ENCODE data around the gene MEIS1.

Gene MEIS1

DNA sequence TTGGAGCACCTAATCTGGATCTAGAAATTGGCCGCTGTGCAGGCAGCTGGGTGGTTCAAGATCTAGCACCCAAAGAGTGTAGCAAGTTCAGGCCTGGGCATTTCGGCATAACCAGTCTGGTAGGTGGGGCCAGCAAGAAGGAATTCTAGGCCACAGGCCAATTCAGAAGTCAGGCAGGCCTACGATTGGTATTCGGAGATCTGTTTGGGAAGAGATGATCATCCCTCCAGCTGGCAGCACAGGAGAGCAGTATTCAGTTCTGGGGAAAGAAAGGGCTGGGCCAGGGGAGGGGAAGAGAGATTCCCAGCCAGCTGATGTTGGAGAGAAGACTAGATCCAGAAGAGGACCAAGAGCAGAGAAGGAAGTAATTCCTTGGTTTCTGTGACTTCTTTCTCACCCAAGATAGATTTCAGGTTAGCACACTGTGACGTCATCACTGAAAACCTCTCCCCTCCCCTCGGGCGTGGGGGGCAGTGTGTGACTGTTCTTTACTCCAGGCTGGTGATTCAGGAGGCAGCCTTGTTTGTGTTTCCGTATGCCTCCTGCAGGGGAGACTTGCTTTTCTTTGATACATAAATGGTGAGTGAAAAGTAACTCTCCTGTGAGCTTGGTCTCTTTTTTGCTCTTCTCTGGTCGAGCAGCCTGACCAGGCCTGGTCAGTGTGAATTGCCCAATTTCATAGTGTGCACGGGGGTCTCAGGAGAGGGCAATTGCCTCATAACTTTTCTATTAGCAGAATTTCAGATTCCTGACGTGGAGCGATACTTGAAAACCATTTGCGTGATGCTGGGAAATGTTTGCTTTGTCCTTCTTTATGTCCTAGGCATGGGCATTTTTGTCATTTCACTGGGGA, 61.1 kb downstream of the MEIS1 start:
- peak in 1 of 10 donors; percentile 14 for DNase-seq
- intact Hi-C loops (cut with DNase I): loop anchor here (5.0 kb wide), 1 partner anchor 54 kb away; no protein-coding TSS in a partner anchor

DNA sequence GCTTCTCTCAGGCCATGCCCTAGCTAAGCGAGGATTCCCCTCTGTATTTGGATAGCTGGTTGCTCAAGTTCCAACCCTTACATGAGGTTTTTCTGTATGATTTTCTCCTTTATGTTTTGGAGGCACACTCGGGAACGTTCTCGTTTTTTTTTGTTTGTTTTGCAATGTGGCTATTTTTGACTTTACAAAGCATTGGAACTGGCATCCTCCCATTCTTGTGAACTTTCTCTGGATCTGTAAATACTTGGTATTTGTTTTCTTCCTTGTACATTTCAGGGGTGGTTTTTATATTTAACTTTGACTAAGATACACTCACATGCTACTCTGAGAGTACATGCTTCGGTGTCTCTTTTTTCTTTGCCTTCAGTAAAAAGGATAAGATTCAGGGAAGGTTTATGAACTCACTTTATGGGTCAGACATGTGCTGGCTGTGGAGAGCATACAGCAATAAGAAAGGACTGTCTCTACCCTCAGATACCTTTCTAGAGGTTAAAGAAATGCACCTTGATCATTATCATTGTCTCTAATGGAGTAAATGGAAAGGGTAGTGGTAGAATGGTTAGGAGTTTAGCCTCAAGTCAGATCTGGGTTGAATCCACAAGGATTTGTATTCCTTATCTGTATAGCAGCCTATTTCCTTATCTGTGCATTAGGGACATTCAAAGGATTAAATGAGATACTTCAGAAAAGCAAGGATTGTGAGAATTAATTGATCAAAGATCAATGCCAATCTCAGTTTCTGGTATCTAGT, 61.9 kb downstream of the MEIS1 start:
- intact Hi-C loops (cut with DNase I): loop anchor here (5.0 kb wide), 1 partner anchor 55 kb away; no protein-coding TSS in a partner anchor
- DNase-seq: no peak

DNA sequence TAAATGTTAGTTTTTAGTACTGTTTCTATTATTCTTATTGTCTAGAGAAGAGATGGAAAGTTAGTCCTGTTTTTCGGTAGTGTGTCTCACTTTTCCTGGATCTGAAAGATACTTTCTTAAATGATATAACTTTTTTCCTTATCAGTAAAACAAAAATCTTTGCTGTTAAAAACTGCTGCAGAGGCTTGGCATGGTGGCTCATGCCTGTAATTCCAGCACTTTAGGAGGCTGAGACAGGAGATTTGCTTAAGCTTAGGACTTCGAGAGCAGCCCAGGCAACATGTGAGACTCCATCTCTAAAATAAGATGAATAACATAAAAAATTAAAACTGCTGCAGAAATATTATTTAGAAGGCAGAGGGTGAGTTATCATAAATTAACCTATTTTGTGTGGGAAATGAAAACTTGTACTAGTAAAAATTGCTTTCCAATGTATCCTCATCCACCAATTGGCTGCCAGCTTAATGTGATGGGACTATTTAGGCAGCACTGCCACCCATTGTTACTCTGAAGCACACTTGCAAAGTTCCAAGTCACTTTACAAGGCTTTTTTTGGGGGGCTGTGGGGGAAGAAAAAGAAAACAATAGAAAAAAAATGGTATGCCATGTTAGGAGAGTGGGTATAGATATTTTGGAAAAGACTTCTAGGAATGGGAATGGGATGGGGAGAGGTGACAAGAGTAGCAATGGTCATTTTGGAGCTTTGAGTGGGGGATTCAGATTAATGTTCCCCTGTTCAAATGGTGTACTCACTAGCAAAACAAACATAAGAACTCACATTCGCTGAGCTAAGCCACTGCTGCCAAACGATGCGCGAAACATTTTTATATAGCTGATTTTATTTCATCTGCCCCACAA, 62.7 kb downstream of the MEIS1 start:
- peak in 1 of 10 donors; percentile 29 for DNase-seq

GRCh38 chr2:66498289-66498975, 63.5 kb downstream of the MEIS1 start:
- intact Hi-C loops (cut with DNase I): loop anchor here (5.0 kb wide), 1 partner anchor 56 kb away; no protein-coding TSS in a partner anchor
- peak in 1 of 10 donors; percentile 55 for DNase-seq

More for the DNA sequence above, 62.7 kb downstream of the MEIS1 start:
- intact Hi-C loops (cut with DNase I): loop anchor here (5.0 kb wide), 1 partner anchor 55 kb away; no protein-coding TSS in a partner anchor

GRCh38 chr2:66501267-66501666, 66.3 kb downstream of the MEIS1 start:
- no peak for DNase-seq
- intact Hi-C loops (cut with DNase I): no loop called here

DNA sequence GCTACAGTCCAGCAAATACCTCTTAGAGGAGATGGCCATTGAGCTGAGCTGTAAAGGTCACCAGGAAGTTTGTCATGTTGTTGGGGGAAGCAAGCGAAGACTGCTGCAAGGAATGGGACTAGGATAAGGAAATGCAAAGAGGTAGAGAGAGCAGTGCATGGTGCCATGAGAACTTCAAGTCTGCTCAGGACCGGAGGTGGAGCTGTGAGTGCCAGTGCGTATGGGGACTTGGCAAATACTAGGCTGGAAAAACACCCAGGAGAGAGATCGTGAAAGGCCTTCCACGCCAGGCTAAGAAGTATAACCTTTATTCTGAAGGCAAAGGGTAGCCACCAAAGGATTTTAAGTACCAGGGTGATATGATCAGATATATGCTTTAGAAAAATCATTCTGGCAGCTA, 71.3 kb downstream of the MEIS1 start:
- intact Hi-C loops (cut with DNase I): no loop called here
- DNase-seq: no peak

GRCh38 chr2:66507673-66508201, 72.8 kb downstream of the MEIS1 start:
- intact Hi-C loops (cut with DNase I): no loop called here
- DNase-seq: no peak

DNA sequence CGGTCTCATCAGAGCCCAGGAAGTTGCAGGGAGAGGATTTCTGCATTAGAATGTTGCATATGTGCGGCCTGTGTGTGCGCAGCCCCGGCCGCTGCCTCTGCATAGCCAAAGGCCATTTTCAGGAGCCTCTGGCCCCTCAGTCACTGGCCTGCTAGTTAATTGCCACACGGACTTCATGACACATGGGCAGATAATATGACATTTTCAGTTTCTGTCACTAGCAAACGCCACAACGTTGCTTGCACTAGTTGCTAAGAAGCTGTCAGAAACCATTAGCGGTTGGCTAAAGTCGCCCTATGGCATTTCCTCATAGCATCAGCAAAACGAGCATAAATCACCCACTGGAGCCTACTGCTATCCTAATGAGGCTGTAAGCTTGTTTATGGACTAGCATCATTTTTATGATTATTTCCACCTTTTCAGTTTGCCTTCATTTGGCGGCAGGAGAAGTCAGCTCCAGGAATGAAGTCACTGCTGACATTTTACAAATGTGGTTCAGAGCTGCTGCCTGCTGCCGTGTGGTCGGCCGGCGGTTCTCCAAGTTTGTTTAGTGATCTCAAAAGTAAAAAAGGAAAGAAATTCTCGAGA, 73.7 kb downstream of the MEIS1 start:
- no peak for DNase-seq
- intact Hi-C loops (cut with DNase I): no loop called here

- no peak for DNase-seq
- intact Hi-C loops (cut with DNase I): no loop called here
Measured at GRCh38 chr2:66509326-66509811, 74.4 kb downstream of the MEIS1 start.

DNA sequence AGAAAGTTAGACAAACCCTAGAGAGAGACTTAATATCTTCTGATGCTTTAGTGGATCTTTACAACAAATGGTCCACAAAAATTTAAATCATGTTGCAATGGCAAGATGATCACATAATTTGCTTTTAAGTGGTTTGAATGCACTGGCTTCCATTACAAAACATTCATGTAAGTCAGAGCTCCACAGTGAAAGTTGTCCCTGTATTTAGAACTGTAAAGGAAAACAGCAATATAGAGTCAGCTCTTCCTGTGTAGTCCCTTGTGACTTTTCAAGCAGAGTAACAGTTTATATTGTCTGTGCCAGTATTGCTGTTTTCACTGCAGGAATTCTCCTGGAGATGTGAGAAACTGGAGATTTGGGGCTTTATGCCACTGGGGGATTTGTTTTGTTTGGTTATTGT, 77.7 kb downstream of the MEIS1 start:
- DNase-seq: no peak
- intact Hi-C loops (cut with DNase I): no loop called here

DNA sequence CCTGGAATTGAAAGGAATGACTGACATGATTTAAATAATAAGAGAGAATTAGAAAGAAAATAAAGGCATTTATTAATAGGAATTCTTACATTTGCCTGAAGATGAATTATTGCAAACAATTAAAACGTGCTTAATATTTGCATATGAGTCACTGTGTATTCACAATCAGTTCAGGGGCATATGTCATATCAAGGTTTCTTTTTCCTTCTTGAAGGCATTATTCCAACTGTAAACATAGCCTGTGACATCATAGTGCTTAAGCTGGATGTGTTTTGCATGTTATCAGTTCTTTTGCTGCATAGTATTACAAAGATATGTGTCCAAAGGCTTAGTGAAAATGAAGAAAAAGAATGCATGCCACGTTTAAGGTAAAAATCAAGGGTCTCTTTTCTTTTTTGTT, 80.8 kb downstream of the MEIS1 start:
- DNase-seq: no peak
- intact Hi-C loops (cut with DNase I): no loop called here

DNA sequence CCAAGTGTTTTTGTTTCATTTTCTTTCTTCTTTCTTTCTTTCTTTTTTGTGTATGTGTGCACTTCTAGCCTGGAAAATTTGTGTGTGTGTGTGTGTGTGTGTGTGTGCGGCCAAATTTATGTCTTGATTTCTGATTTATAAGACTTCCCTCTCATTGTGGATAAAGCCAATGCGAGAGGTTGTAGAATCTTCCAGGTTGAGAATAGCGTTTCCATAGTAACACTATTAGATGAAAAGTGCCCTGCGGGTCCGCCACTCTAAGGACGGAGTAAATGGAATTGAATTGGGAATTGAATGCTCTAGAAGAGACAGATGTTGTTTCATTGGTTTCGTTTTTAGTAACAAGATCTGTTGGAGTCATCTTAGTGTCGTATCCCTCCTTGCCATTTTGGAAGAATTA, 81.6 kb downstream of the MEIS1 start:
- DNase-seq: no peak
- intact Hi-C loops (cut with DNase I): no loop called here

DNA sequence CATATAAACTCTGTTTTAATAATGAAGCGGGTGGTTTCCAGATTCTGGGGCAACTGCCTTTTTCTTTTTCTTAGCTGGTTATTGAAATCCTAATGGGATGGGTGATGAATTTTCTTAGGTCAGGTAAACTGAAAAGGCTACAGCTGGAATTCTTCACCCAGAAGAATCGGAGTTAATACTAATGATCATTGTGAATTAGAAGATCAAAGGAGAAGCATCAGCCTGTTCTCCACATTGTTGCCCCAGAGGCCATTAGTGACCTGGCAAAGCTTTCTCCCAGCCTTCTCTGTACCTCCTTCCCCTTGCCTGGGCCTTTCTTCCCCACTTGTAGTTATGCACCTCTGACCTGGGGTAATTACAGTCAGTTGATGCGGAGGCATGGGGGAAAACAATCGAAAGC, 82.8 kb downstream of the MEIS1 start:
- no peak for DNase-seq

DNA sequence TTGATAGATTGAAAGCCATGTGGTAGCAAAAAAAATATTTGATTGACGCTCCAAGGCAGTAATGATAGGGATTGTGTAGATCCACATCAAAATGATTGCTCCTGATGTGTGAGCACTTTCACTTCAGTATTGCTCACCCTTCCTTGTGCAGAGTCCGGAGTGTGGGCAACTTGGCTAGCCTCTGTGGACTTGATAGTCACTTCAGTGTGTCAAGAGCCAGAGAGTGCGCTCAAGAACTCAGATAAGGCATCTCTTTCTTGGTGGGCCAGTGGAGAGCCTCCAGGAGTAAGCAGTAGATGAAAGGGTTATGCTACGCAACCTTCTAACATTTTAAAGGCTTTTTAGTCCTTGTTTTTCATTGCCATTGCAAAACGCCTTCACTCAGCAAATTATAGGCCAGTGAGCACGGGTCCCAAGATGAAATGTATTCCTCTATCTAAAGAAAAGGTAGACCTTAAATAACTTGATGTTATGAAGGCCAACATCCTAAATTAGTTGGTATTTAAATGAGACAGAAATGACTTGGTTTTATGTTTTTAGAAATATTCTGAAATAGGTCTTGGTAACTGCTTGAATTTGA, 84.4 kb downstream of the MEIS1 start:
- no peak for DNase-seq
- intact Hi-C loops (cut with DNase I): no loop called here

More for the DNA sequence above, 82.8 kb downstream of the MEIS1 start:
- intact Hi-C loops (cut with DNase I): no loop called here

- no peak for DNase-seq
- intact Hi-C loops (cut with DNase I): no loop called here
Measured at GRCh38 chr2:66521291-66521922, 86.5 kb downstream of the MEIS1 start.

DNA sequence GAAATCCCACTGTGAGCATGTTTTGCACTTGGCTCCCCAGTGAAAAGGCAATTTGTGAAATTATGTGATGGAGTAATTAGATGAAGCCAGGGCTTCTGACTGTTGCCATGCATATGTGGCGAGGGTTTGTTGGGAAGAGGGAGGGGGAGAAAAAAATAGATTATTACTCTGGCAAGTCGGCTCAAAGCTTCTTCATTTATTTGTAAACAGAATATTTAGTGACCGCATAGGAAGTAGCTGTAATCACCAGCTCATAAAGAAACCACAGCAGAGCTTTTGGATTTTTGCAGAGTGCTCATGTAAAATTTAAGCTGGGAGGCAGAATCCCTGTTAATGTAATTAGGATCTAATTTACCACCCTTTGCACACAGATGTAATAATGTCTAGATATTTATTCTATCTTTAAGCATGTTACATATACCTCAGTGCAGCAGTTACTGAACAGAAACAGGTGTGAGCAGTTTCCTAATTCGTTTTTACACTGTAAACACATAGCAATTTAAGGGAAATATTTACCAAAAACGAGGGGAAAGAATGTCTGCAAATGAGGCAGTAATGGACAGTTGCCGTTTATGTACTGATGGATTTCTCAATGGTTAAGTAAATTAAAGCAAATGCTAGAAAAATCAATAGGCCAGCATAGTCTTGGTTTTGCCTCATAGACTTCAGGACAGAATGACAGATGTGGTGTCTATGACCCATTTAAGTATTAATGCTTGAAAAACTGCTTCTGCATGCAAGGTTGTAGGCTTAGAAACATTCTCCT, 87.9 kb downstream of the MEIS1 start:
- no peak for DNase-seq
- intact Hi-C loops (cut with DNase I): no loop called here

GRCh38 chr2:66523377-66523969, 88.5 kb downstream of the MEIS1 start:
- intact Hi-C loops (cut with DNase I): no loop called here
- DNase-seq: no peak

Measured in posterior cingulate gyrus (tissue), 11 donors.